Suprapubic skin (tissue), 4 donors: ENCODE results near the gene MAGEA9. TPM values are rescaled to one million over a fixed set of nuclear protein-coding genes. Genes with fewer than 3 reads are reported as not detected.
"Not testable (repeated sequence)": the region's sequence is repeated elsewhere in the genome, so short reads cannot be mapped to it uniquely, and the experiment has no call there.

Experiments
- DNase-seq, 2 donors: peaks; one replicate each; pipeline ENCODE4 v3.0.0-alpha.2; 2019; ENCODE audit warnings: low spot score in 2 of 2
- H3K27ac ChIP-seq: fragments of 200-600 bp; sonication (generic); one replicate; pipeline ENCODE4 v1.5.1; 2019
- H3K27me3 ChIP-seq: fragments of 200-600 bp; sonication (generic); one replicate; pipeline ENCODE4 v1.5.1; 2019
- H3K36me3 ChIP-seq: fragments of 200-600 bp; sonication (generic); one replicate; pipeline ENCODE4 v1.5.1; 2019
- H3K4me1 ChIP-seq: fragments of 200-600 bp; sonication (generic); one replicate; pipeline ENCODE4 v1.5.1; 2019
- H3K4me3 ChIP-seq: fragments of 200-600 bp; sonication (generic); one replicate; pipeline ENCODE4 v1.5.1; 2019; ENCODE audit warnings: mild to moderate bottlenecking
- H3K9me3 ChIP-seq: fragments of 200-600 bp; sonication (generic); one replicate; pipeline ENCODE4 v1.5.1; 2019
- CTCF ChIP-seq, 2 donors: fragments of 200-600 bp in 1 of 2; fragments of 450-650 bp in 1 of 2; sonication (generic) in 1 of 2; IDR thresholded peaks; one replicate each; pipeline ENCODE4 v1.5.1; 2016 to 2019; ENCODE audit warnings: antibody characterized with exemption in 2 of 2, mild to moderate bottlenecking in 1 of 2, moderate library complexity in 1 of 2
- EP300 ChIP-seq: sonication (generic); formaldehyde crosslinking; IDR thresholded peaks from one replicate; pipeline ENCODE4 v1.6.1; 2017; ENCODE audit warnings: antibody characterized with exemption
- POLR2A ChIP-seq, 2 donors: fragments of 450-650 bp; IDR thresholded peaks; one replicate each; pipeline ENCODE4 v1.6.1; 2017; ENCODE audit warnings: antibody characterized with exemption in 2 of 2, mild to moderate bottlenecking in 2 of 2, moderate library complexity in 2 of 2
- POLR2AphosphoS5 ChIP-seq, 3 donors: sonication (generic); formaldehyde crosslinking; IDR thresholded peaks; one replicate each; pipeline ENCODE4 v1.6.1; 2017; ENCODE audit warnings: antibody characterized with exemption in 3 of 3
- WGBS: methylation state at CpG from one replicate; pipeline ENCODE4 v1.1.5; 2018; 5-methylcytosine and 5-hydroxymethylcytosine counted together
- total RNA-seq, 4 donors: library from RNA; depleted of rRNA; stranded (reverse); fragments of >200 nt; gene quantifications; one replicate each; pipeline ENCODE4 v1.1.0, GENCODE V29; 2016

Gene MAGEA9
- not detected for total RNA-seq

GRCh38 chrX:149781727-149782126 is at the start of gene MAGEA9:
Gene MAGEA9, plus strand, starts transcription at chrX:149781930. Its CDS starts 4,281 bp downstream, at chrX:149786211.
- WGBS, result no CpG with 5 or more reads among the region's 14 CpGs

GRCh38 chrX:149742269-149742668 is 39.5 kb upstream of the MAGEA9 start:
- not testable (repeated sequence) for H3K4me1 ChIP-seq, DNase-seq, H3K4me3 ChIP-seq, H3K36me3 ChIP-seq, H3K9me3 ChIP-seq, H3K27ac ChIP-seq, H3K27me3 ChIP-seq
- no CpG with 5 or more reads among the region's 6 CpGs for WGBS

More at GRCh38 chrX:149781727-149782126, at the start of gene MAGEA9:
- not testable (repeated sequence) for H3K4me3 ChIP-seq, H3K4me1 ChIP-seq, H3K27ac ChIP-seq, H3K9me3 ChIP-seq, H3K36me3 ChIP-seq, H3K27me3 ChIP-seq, DNase-seq

GRCh38 chrX:149746390-149747007 is 35.2 kb upstream of the MAGEA9 start:
- not testable (repeated sequence) for H3K27ac ChIP-seq, H3K36me3 ChIP-seq, H3K4me1 ChIP-seq, H3K4me3 ChIP-seq, DNase-seq, H3K27me3 ChIP-seq, H3K9me3 ChIP-seq
- WGBS, result no CpG with 5 or more reads among the region's 6 CpGs

- H3K9me3 ChIP-seq, result no peaks in the 10 kb centered on the region
- no peak for DNase-seq
- H3K27ac ChIP-seq, result no peak overlapping the region
- WGBS, result 87% methylated on average over 7 of the region's 8 CpGs
- H3K36me3 ChIP-seq, result no peaks in the 10 kb centered on the region
- no peak overlapping the region for H3K4me3 ChIP-seq
- H3K27me3 ChIP-seq, result no peaks in the 10 kb centered on the region
- no peaks in the 10 kb centered on the region for H3K4me1 ChIP-seq
- TF ChIP-seq POLR2A (IDR thresholded peaks at IDR 0.05) (no peak), EP300 (no peak), CTCF (IDR thresholded peaks at IDR 0.05) (no peak)
Observed at GRCh38 chrX:149757206-149758067, 24.3 kb upstream of the MAGEA9 start.

- Histone ChIP-seq H3K27ac (no peak overlapping the region), H3K4me3 (no peak overlapping the region), H3K4me1 (no peaks in the 10 kb centered on the region), H3K36me3 (no peaks in the 10 kb centered on the region), H3K9me3 (no peaks in the 10 kb centered on the region), H3K27me3 (no peaks in the 10 kb centered on the region)
- WGBS, result 70% methylated on average over 3 of the region's 18 CpGs
- no peak for DNase-seq
- TF ChIP-seq POLR2AphosphoS5 (IDR thresholded peaks at IDR 0.05) (no peak), POLR2A (IDR thresholded peaks at IDR 0.05) (no peak), EP300 (no peak), CTCF (IDR thresholded peaks at IDR 0.05) (no peak)
Observed at GRCh38 chrX:149758068-149758714, 23.5 kb upstream of the MAGEA9 start.

GRCh38 chrX:149758715-149759078 is 23.0 kb upstream of the MAGEA9 start:
- not testable (repeated sequence) for H3K4me3 ChIP-seq, H3K36me3 ChIP-seq, H3K9me3 ChIP-seq, H3K27ac ChIP-seq, H3K27me3 ChIP-seq, H3K4me1 ChIP-seq
- peak in 1 of 2 donors; percentile 56 for DNase-seq
- 98% methylated on average over 13 of the region's 17 CpGs for WGBS

DNA sequence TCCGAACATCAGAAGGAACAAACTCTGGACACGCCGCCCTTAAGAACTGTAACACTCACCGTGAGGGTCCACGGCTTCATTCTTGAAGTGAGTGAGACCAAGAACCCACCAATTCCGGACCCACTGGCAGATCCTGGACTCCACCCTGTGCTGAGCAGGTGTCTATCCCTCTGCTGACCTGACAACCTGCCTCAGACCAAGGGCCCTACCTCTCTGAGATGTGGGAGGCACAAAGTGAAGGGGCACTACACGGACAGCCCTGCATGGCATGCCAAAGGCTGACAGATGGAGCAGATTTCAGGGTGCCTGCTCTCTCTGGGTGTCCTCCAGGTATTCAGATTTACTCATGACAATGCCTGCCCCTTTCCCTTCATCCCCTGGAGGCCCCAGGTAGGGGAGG is 21.9 kb upstream of the MAGEA9 start:
- TF ChIP-seq CTCF (IDR thresholded peaks at IDR 0.05), result no peak
- no peak for TF ChIP-seq POLR2AphosphoS5 (IDR thresholded peaks at IDR 0.05)
- no peak for TF ChIP-seq POLR2A (IDR thresholded peaks at IDR 0.05)
- Histone ChIP-seq H3K27me3 (no peaks in the 10 kb centered on the region), H3K9me3 (no peaks in the 10 kb centered on the region), H3K27ac (no peak overlapping the region), H3K4me3 (no peak overlapping the region), H3K36me3 (no peaks in the 10 kb centered on the region), H3K4me1 (no peaks in the 10 kb centered on the region)
- WGBS, result 69% methylated on average over 3 of the region's 7 CpGs
- no peak for DNase-seq
